GM19372 (cell line): ENCODE measurements around the gene ZBTB49.

Experiments used
- ATAC-seq: cut with Tn5 transposase; IDR thresholded peaks from one replicate; pipeline ENCODE4 v1.9.1; 2021; ENCODE audit warnings: mild to moderate bottlenecking, low read depth, moderate library complexity; ENCODE audit not compliant: unreplicated experiment

ZBTB49 gene

DNA sequence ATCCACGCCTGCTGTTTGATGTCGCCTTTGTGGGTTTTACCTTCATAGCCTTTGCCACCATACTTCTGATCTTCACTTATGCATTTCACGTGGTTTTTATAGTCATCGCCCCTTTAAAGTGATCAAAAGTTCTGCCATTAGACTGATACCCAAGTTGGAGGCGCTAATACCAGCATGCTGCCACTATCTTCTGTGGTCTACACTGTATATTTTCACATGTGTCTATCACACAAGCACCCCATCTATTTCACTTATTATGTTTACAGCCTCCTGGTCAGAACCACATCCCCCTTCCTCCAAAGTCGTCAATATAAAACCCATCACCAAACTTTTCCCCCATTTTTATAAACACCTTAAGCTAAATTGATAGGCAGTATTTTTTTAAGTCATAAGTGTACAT is 8.3 kb upstream of the ZBTB49 start:
- no peak for ATAC-seq

GRCh38 chr4:4284827-4285618 is 5.0 kb upstream of the ZBTB49 start:
- no peak for ATAC-seq

DNA sequence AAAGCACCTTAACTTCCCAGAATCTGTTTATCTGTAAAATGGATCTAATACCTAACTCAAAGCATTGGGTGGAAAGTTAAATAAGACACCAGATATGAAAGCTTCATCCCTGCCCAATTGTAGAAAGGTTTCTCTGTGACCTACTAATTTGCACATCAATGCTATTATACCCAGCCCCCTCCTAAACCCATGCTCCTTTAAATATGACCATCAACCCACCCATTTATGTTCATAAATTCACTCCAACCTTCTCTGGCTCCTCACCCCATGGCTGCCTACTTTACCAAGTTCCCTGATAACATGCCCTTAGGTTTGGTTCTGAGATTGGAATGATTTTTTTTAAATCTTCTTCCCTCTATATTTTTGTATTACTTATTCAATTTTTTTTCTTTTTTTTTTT is 2.0 kb upstream of the ZBTB49 start:
- ATAC-seq, result no peak

DNA sequence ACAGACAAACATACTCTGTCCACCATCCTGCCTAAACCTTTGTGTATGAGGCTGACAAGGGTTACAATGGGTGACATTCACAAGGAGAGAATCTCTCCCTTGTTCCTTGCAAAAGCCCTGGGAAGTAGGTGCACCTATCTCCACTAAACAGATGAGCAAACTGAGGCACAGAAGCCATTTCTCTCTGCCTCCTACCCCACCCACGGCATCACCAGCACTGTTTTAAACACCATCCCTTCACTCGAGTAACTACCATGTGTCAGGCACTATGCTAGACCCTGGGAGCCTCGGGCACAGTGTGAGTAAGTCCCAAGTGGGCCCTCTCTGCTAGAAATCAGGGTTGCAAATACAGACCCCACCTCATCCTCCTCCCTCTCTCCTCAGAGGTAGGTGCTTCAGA is 996 bp upstream of the ZBTB49 start:
- ATAC-seq, result no peak

- ATAC-seq, result peak; percentile 10
These were observed 482 bp upstream of the ZBTB49 start for GRCh38 chr4:4289597-4289940.

GRCh38 chr4:4293279-4293678 is 3.2 kb downstream of the ZBTB49 start:
- ATAC-seq, result no peak

GRCh38 chr4:4296283-4296846 is 6.3 kb downstream of the ZBTB49 start:
- ATAC-seq, result no peak

- no peak for ATAC-seq
These were observed 9.0 kb downstream of the ZBTB49 start for GRCh38 chr4:4299006-4299405.

DNA sequence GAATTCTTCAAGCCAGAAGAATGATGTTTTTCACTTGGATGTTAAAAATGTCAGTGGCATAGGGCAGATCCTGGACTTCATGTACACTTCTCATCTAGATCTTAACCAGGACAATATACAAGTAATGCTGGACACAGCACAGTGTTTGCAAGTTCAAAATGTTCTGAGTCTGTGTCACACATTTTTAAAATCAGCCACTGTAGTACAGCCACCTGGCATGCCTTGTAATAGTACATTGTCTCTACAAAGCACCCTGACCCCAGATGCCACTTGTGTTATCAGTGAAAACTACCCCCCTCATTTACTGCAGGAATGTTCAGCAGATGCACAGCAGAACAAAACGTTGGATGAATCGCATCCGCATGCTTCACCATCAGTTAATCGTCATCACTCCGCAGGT is 11.9 kb downstream of the ZBTB49 start:
- ATAC-seq, result no peak

DNA sequence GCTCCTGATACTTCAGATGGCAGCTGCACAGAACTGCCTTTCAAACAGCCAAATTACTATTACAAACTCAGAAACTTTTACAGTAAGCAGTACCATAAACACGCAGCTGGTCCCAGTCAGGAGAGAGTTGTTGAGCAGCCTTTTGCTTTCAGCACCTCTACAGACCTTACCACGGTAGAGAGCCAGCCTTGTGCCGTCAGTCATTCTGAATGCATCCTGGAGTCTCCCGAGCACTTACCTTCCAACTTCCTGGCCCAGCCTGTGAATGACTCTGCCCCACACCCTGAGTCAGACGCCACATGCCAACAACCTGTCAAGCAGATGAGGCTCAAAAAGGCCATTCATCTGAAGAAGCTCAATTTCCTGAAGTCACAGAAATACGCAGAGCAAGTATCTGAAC is 12.4 kb downstream of the ZBTB49 start:
- ATAC-seq, result no peak

DNA sequence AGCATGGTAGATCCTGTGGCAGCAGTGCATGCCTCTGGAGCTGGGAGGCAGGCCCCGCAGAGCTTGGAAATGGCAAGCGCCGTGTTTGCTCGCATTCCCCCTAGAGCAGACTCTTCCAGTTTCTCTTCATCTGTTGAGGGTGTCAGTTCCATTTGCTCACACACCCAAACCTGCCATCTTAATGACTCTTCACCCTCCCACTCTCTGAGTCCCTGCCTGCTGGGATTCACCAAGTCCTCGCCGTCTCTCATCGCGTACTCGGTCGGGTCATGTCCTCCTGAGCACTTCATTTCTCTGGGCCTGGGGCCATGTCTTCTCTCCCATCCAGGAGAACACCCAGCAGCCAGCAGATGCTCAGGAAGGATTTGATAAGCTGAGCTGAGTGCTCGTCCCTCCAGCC is 16.9 kb downstream of the ZBTB49 start:
- ATAC-seq, result no peak

DNA sequence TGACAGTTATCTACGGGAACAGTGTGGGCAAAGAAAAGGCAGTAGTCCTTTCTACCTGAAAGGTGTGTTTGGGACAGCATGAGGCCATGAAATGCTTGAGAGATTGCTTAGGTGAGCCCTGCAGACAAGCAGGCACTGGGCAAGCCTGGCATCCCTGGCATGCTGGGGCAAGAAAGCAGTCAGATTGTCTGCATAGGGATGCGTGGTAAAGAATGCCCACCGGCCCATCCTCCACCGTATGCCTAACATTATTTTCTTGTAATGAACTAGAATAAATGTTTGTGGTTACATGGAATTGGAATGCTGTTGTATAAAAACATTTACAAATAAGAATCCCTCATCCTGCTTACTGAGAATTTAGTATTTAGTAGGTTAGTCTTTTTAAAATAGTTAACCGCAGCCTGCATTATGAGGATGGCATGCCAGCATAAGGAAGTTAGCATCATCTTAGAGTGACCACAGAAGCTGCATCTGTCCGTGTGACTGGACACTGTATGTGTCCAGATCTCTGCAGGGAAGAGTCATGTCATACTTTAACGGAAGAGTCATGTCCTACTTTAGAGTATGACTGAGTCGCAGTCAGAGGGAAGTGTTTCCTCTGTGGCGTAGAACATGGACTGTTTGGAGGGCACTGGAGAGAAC is 18.9 kb downstream of the ZBTB49 start:
- ATAC-seq, result no peak

GRCh38 chr4:4311193-4311592 is 21.1 kb downstream of the ZBTB49 start:
- no peak for ATAC-seq

DNA sequence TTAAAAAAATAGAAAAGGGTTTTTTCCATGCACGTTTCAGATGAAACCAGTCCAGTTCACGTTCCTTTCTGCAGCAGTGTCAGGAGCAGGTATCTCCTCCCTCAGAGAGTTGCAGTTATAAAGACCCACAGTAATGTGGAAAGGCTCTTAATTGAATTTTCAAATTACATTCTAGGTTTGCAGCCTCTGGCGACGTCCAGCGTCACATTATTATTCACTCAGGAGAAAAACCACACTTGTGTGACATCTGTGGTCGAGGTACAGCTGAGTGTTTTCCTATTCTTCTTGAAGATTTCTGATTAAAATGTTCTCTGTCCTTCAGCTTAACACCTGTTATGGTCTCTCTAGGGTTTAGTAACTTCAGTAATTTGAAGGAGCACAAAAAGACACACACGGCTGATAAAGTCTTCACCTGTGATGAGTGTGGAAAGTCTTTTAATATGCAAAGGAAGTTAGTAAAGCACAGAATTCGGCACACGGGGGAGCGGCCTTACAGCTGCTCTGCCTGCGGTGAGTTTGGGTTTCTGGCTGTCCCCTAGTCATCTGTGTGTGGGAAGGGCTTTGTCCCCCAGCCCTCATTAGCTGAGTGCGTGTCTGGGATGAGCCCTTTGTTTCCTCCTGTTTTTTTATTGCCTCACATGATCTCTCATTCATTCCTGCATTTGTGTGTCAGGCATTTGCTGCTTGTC is 25.6 kb downstream of the ZBTB49 start:
- ATAC-seq, result no peak

GRCh38 chr4:4316150-4316495 is 26.1 kb downstream of the ZBTB49 start:
- ATAC-seq, result no peak

- ATAC-seq, result no peak
These were observed 27.6 kb downstream of the ZBTB49 start for GRCh38 chr4:4317496-4318232.

- no peak for ATAC-seq
These were observed 30.5 kb downstream of the ZBTB49 start for GRCh38 chr4:4320528-4320927.

GRCh38 chr4:4320951-4321714 is 31.1 kb downstream of the ZBTB49 start:
- ATAC-seq, result no peak

DNA sequence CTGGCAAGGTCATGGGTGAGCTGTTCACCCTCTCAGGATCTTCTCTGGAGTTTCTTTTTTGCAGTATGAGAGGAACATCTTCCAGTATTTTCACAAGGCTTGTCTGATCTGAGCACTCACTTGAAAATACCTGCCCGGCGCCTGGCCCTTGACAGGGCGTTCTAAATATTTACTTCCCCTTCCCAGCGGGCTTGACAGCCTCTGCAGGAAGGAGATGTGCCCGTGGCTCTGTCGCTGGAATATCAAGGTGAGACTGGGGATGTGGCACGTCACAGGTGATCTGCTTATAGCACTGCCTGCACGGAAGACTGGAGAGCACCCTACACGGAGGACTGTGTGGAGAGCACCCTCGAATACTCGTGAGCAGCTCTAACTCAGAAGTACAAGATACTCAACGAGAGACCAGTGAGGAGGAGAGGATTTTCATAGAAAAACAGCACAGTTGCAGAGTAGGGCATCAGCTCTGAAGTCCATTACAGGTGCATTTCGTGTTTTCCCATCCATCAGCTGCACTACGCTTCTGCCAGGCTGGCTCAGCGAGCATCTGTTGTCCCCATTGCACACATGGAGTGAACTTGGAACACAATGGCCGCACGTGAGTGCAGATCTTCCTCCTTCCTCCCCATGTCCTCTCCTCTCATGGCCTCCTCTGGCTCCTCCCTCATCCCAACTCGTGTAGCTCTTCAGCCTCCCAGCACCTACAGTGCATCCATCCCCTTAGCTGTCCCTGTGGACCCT is 32.1 kb downstream of the ZBTB49 start:
- ATAC-seq, result no peak
